Measurements from ENCODE around the gene LNPEP.

DNA sequence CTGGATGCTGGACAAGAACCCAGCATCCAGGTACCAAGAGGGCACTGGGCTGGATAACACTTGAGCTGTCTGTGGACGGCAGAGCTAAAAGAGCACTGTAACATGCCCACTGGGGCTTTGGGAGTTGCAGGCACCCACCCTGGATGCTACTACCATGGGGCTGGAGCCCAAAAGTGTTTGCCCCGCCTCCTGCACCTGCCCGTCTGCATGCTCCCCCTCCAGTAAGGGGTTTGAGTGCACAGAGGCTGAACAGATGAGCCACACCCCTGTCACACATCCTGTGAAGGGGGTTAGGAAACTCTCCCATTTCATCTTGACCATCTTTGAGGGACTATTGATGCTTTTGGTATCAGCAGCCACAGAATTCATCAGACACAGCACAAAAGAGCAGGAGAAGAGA is 137.5 kb downstream of the LNPEP start:
- TF ChIP-seq CTCF (IDR thresholded peaks at IDR 0.05; ENCODE audit: low read depth, low read length, missing input control) (no peak), REST (IDR thresholded peaks at IDR 0.05) (no peak), RAD21 (IDR thresholded peaks at IDR 0.05) (no peak), GABPA (IDR thresholded peaks at IDR 0.05 in 1 of 2, conservative IDR thresholded peaks at IDR 0.05 in 1 of 2) (no peak), EGR1 (IDR thresholded peaks at IDR 0.05; ENCODE audit: low read depth in 2 of 2) (no peak), FOXA1 (IDR thresholded peaks at IDR 0.05) (no peak), JUND (IDR thresholded peaks at IDR 0.05) (no peak), YY1 (IDR thresholded peaks at IDR 0.05) (no peak), TAF1 (conservative IDR thresholded peaks at IDR 0.05) (no peak), SP1 (IDR thresholded peaks at IDR 0.05) (no peak), FOXA2 (IDR thresholded peaks at IDR 0.05) (no peak)
- TF ChIP-seq, protein P1, sequence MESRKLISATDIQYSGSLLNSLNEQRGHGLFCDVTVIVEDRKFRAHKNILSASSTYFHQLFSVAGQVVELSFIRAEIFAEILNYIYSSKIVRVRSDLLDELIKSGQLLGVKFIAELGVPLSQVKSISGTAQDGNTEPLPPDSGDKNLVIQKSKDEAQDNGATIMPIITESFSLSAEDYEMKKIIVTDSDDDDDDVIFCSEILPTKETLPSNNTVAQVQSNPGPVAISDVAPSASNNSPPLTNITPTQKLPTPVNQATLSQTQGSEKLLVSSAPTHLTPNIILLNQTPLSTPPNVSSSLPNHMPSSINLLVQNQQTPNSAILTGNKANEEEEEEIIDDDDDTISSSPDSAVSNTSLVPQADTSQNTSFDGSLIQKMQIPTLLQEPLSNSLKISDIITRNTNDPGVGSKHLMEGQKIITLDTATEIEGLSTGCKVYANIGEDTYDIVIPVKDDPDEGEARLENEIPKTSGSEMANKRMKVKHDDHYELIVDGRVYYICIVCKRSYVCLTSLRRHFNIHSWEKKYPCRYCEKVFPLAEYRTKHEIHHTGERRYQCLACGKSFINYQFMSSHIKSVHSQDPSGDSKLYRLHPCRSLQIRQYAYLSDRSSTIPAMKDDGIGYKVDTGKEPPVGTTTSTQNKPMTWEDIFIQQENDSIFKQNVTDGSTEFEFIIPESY (IDR thresholded peaks at IDR 0.05), result no peak
- TF ChIP-seq, protein P2, sequence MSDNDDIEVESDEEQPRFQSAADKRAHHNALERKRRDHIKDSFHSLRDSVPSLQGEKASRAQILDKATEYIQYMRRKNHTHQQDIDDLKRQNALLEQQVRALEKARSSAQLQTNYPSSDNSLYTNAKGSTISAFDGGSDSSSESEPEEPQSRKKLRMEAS (IDR thresholded peaks at IDR 0.05), result no peak

All from liver (tissue), 3 donors.